HL-60 (cell line): ENCODE measurements around the gene SCNN1G.

Experiments used
- DNase-seq, 2 experiments: peaks; one replicate each; pipeline ENCODE4 v3.0.0-alpha.2; 2010 to 2020; ENCODE audit warnings: low read depth in 1 of 2, low spot score in 1 of 2
- H3K27ac ChIP-seq: fragments of 250-450 bp; sonication (Bioruptor Pico); replicated peaks from 2 replicates; pipeline ENCODE4 v1.5.1; 2020; ENCODE audit warnings: mild to moderate bottlenecking, moderate library complexity
- H3K27me3 ChIP-seq: fragments of 250-450 bp; sonication (Bioruptor Pico); 2 replicates; pipeline ENCODE4 v1.5.1; 2021; ENCODE audit warnings: mild to moderate bottlenecking, moderate library complexity; ENCODE audit not compliant: insufficient read depth, poor library complexity, severe bottlenecking
- H3K4me3 ChIP-seq: replicated peaks from 2 replicates; pipeline ENCODE4 v1.5.1; 2011; ENCODE audit warnings: mild to moderate bottlenecking, control low read depth, low read length; ENCODE audit not compliant: insufficient read depth
- GABPA ChIP-seq: IDR thresholded peaks from 2 replicates; pipeline ENCODE4 v1.6.1; 2012; ENCODE audit warnings: low read depth
- POLR2AphosphoS5 ChIP-seq: IDR thresholded peaks from 2 replicates; pipeline ENCODE4 v1.6.1; 2012; ENCODE audit warnings: low read depth
- SPI1 ChIP-seq: IDR thresholded peaks from 2 replicates; pipeline ENCODE4 v1.6.1; 2012; ENCODE audit warnings: low read depth, mild to moderate bottlenecking, borderline replicate concordance
- TF ChIP-seq, protein P1 (sequence below): IDR thresholded peaks from 2 replicates; pipeline ENCODE4 v1.6.1; 2012; ENCODE audit warnings: low read depth; ENCODE audit not compliant: insufficient replicate concordance
- TF ChIP-seq, protein P2 (sequence below): IDR thresholded peaks from one replicate; pipeline ENCODE4 v1.5.1; 2011; ENCODE audit warnings: low read length, control low read depth, inconsistent platforms; ENCODE audit not compliant: insufficient read depth

The SCNN1G gene

DNA sequence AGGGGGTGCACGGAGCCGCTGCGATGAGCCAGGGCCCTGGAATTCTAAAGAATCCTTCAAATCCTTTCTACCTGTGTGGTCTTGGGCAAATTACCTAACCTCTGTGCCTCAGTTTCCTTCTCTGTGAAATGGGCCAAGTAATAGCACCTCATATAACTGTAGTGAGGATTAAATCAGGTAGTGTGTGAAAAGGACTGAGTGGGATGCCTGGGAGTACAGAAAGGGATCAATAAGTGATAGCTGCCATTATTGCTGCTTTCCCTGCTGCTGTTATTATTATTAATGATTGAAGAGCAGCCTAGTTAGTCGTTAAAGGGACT lies 958 bp downstream of the SCNN1G start:
- Histone ChIP-seq H3K27me3 (peaks cover 32% of the 10 kb centered on the region), H3K27ac (no peak overlapping the region), H3K4me3 (no peak overlapping the region)
- no peak for DNase-seq
- TF ChIP-seq, protein P1, sequence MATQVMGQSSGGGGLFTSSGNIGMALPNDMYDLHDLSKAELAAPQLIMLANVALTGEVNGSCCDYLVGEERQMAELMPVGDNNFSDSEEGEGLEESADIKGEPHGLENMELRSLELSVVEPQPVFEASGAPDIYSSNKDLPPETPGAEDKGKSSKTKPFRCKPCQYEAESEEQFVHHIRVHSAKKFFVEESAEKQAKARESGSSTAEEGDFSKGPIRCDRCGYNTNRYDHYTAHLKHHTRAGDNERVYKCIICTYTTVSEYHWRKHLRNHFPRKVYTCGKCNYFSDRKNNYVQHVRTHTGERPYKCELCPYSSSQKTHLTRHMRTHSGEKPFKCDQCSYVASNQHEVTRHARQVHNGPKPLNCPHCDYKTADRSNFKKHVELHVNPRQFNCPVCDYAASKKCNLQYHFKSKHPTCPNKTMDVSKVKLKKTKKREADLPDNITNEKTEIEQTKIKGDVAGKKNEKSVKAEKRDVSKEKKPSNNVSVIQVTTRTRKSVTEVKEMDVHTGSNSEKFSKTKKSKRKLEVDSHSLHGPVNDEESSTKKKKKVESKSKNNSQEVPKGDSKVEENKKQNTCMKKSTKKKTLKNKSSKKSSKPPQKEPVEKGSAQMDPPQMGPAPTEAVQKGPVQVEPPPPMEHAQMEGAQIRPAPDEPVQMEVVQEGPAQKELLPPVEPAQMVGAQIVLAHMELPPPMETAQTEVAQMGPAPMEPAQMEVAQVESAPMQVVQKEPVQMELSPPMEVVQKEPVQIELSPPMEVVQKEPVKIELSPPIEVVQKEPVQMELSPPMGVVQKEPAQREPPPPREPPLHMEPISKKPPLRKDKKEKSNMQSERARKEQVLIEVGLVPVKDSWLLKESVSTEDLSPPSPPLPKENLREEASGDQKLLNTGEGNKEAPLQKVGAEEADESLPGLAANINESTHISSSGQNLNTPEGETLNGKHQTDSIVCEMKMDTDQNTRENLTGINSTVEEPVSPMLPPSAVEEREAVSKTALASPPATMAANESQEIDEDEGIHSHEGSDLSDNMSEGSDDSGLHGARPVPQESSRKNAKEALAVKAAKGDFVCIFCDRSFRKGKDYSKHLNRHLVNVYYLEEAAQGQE, result no peak
- TF ChIP-seq GABPA (no peak), POLR2AphosphoS5 (no peak), SPI1 (no peak)
- TF ChIP-seq, protein P2, sequence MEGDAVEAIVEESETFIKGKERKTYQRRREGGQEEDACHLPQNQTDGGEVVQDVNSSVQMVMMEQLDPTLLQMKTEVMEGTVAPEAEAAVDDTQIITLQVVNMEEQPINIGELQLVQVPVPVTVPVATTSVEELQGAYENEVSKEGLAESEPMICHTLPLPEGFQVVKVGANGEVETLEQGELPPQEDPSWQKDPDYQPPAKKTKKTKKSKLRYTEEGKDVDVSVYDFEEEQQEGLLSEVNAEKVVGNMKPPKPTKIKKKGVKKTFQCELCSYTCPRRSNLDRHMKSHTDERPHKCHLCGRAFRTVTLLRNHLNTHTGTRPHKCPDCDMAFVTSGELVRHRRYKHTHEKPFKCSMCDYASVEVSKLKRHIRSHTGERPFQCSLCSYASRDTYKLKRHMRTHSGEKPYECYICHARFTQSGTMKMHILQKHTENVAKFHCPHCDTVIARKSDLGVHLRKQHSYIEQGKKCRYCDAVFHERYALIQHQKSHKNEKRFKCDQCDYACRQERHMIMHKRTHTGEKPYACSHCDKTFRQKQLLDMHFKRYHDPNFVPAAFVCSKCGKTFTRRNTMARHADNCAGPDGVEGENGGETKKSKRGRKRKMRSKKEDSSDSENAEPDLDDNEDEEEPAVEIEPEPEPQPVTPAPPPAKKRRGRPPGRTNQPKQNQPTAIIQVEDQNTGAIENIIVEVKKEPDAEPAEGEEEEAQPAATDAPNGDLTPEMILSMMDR, result no peak

DNA sequence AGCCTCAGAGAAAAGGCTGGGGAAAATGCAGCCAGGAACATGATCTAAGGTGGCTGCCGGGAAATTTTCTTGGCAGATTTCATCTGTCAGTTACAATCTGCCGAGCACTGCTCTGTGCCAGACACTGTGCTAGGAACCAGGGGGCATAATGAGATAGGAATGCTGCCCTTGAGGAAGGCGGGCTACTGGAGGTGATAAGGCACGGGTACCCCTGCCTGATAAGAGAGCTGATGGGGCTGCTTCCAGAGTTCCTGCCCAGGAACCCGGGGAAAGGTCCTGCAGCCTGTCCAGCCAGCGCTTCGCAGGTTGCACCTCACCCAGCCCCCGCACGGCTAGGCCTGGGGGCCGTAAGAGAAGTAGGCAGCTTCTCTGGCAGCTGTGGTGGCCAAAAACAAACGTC lies 3.1 kb downstream of the SCNN1G start:
- Histone ChIP-seq H3K27ac (no peak overlapping the region), H3K4me3 (no peak overlapping the region), H3K27me3 (peaks cover 32% of the 10 kb centered on the region)
- TF ChIP-seq POLR2AphosphoS5 (no peak), GABPA (no peak)
- DNase-seq, result no peak

DNA sequence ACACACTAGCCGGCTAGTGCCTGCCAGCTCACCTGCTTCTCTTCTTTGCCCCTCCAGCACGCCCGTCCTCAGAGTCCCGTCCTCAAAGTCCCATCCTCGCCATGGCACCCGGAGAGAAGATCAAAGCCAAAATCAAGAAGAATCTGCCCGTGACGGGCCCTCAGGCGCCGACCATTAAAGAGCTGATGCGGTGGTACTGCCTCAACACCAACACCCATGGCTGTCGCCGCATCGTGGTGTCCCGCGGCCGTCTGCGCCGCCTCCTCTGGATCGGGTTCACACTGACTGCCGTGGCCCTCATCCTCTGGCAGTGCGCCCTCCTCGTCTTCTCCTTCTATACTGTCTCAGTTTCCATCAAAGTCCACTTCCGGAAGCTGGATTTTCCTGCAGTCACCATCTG lies 3.6 kb downstream of the SCNN1G start:
- DNase-seq, result no peak
- Histone ChIP-seq H3K27ac (no peak overlapping the region), H3K4me3 (no peak overlapping the region), H3K27me3 (peaks cover 29% of the 10 kb centered on the region)
- no peak for TF ChIP-seq GABPA

DNA sequence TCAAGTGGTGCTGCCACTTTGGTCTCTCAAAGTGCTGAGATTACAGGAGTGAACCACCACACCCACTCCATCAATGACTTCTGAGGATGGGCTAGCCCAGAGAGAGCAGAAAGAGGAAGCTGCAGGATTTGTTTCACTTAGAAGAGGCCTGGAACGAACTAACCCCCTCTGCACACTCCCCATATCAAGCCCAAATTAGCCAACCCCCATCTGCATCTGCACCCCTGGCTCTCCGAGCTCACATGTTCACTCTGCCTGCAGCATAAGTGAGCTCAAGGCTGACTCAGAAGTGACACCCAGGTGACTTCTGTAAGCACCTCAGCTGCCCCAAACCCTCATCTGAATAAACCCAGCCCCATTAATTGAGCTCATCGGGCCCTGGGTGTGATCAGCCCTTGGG lies 4.8 kb downstream of the SCNN1G start:
- H3K4me3 ChIP-seq, result no peak overlapping the region
- H3K27ac ChIP-seq, result no peak overlapping the region
- TF ChIP-seq POLR2AphosphoS5, result no peak
- TF ChIP-seq, protein P2, result no peak
- no peak for TF ChIP-seq SPI1
- TF ChIP-seq, protein P1, result no peak
- TF ChIP-seq GABPA, result no peak
- peaks cover 26% of the 10 kb centered on the region for H3K27me3 ChIP-seq
- DNase-seq, result no peak

DNA sequence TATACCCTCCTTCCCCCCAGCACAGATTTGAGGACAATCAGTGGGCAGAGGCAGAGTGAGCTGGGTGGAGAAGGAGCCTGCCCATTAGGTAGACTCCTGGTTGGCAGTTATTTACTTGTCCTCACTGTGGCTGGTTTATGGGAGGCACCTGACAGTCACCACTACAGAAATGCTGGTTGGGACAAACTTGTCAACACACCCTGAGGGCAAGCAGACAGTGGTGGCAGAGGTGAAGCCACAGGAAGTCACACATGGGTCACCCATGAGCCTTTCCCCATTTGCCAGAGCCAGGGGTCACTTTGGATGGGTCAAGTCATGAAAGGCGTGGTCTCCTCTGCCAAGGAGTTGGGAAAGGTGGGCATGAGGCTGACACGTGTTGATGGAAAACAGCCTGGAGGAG lies 6.4 kb downstream of the SCNN1G start:
- no peak for DNase-seq
- peaks cover 12% of the 10 kb centered on the region for H3K27me3 ChIP-seq
- H3K27ac ChIP-seq, result no peak overlapping the region
- H3K4me3 ChIP-seq, result no peak overlapping the region
- no peak for TF ChIP-seq GABPA
- TF ChIP-seq POLR2AphosphoS5, result no peak
